Naive thymus-derived CD4-positive, alpha-beta T cell (primary cell): Measurements from ENCODE around the gene TPI1. TPM values are rescaled to one million over a fixed set of nuclear protein-coding genes. Genes with fewer than 3 reads are reported as not detected.

ENCODE experiments used
- ATAC-seq: fragments of 150-1000 bp; cut with Tn5 transposase; 2 replicates; pipeline ENCODE4 v1.10.0; 2021; ENCODE audit warnings: mild to moderate bottlenecking, moderate library complexity
- CTCF ChIA-PET: fragments of 350-600 bp; sonication (Branson Sonifier 250); formaldehyde crosslinking; loops from one replicate; lab custom pipeline; 2021; ENCODE audit warnings: antibody characterized with exemption; lab: Charles Lee
- POLR2A ChIA-PET: fragments of 350-600 bp; sonication (Branson Sonifier 250); formaldehyde crosslinking; loops from one replicate; lab custom pipeline; 2021; ENCODE audit warnings: antibody characterized with exemption, inconsistent platforms; lab: Charles Lee
- DNase-seq, 9 donors: peaks; one replicate each; pipeline versions ENCODE4 v3.0.0 to v3.0.0-alpha.2; 2020 to 2022; ENCODE audit warnings: mixed read lengths in 1 of 9
- H3K27ac ChIP-seq: one replicate; pipeline ENCODE4 v1.7.0; 2013; ENCODE audit warnings: mild to moderate bottlenecking, low read depth, low read length, moderate library complexity
- H3K27me3 ChIP-seq, 2 donors: one replicate each; pipeline ENCODE4 v1.7.0; 2013; ENCODE audit warnings: low read length in 2 of 2, mild to moderate bottlenecking in 2 of 2, moderate library complexity in 2 of 2; ENCODE audit not compliant: control insufficient read depth in 2 of 2, insufficient read depth in 2 of 2
- H3K36me3 ChIP-seq, 3 experiments: 1 replicate in 2 of 3; 2 replicates in 1 of 3; pipeline ENCODE4 v1.7.0; 2013; ENCODE audit warnings: low read length in 3 of 3, mild to moderate bottlenecking in 3 of 3, moderate library complexity in 1 of 3; ENCODE audit not compliant: insufficient read depth in 3 of 3, control insufficient read depth in 2 of 3
- H3K4me1 ChIP-seq, 2 donors: one replicate each; pipeline ENCODE4 v1.7.0; 2013; ENCODE audit warnings: low read length in 2 of 2, mild to moderate bottlenecking in 2 of 2, moderate library complexity in 1 of 2; ENCODE audit not compliant: control insufficient read depth in 2 of 2, insufficient read depth in 2 of 2
- H3K4me3 ChIP-seq: 2 replicates; pipeline ENCODE4 v1.7.0; 2013; ENCODE audit warnings: mild to moderate bottlenecking, low read length
- H3K9me3 ChIP-seq, 3 experiments: 1 replicate in 2 of 3; 2 replicates in 1 of 3; pipeline ENCODE4 v1.7.0; 2013; ENCODE audit warnings: low read length in 3 of 3; ENCODE audit not compliant: control insufficient read depth in 2 of 3
- H3K27ac Mint-ChIP-seq, 9 donors: one replicate each; pipeline ENCODE4 v1.8.0; 2020 to 2022; ENCODE audit warnings: mixed read lengths in 9 of 9, mild to moderate bottlenecking in 8 of 9, moderate library complexity in 5 of 9, inconsistent platforms in 2 of 9
- H3K27me3 Mint-ChIP-seq, 5 donors: one replicate each; pipeline ENCODE4 v1.8.0; 2021 to 2022; ENCODE audit warnings: mixed read lengths in 5 of 5, mild to moderate bottlenecking in 1 of 5
- H3K36me3 Mint-ChIP-seq, 5 donors: one replicate each; pipeline ENCODE4 v1.8.0; 2020 to 2022; ENCODE audit warnings: mixed read lengths in 5 of 5, mild to moderate bottlenecking in 3 of 5, inconsistent platforms in 1 of 5
- H3K4me1 Mint-ChIP-seq, 7 donors: one replicate each; pipeline ENCODE4 v1.8.0; 2020 to 2022; ENCODE audit warnings: mixed read lengths in 7 of 7, mild to moderate bottlenecking in 3 of 7, inconsistent platforms in 1 of 7
- H3K4me3 Mint-ChIP-seq, 10 donors: one replicate each; pipeline ENCODE4 v1.8.0; 2020 to 2022; ENCODE audit warnings: mild to moderate bottlenecking in 10 of 10, mixed read lengths in 10 of 10, moderate library complexity in 6 of 10, inconsistent platforms in 2 of 10
- H3K9me3 Mint-ChIP-seq, 11 donors: one replicate each; pipeline ENCODE4 v1.8.0; 2020 to 2022; ENCODE audit warnings: mixed read lengths in 11 of 11, mild to moderate bottlenecking in 4 of 11, inconsistent platforms in 1 of 11, moderate library complexity in 1 of 11
- intact Hi-C, 2 donors: fragments of 100-400 bp; cut with micrococcal nuclease; formaldehyde crosslinking; loops; one replicate each; pipeline ENCODE4 v1.15.1; 2023
- polyA plus RNA-seq, 2 donors: library from polyadenylated mRNA; unstranded; fragments of 300-500 nt; fragmentation: Illumina TruSeq; gene quantifications; one replicate each; pipeline ENCODE4 v1.2.3, GENCODE V29; 2021
- total RNA-seq, 6 experiments: library from RNA in 5 of 6; stranded (reverse) in 5 of 6; gene quantifications; 1 replicate in 5 of 6; 2 replicates in 1 of 6; pipeline ENCODE4 v1.2.3 and lab custom pipeline; 2021 to 2026

The TPI1 gene
- total and polyA plus RNA-seq, 7 experiments from 2014 or later: 89.7 to 1,293 (median 163) TPM

DNA sequence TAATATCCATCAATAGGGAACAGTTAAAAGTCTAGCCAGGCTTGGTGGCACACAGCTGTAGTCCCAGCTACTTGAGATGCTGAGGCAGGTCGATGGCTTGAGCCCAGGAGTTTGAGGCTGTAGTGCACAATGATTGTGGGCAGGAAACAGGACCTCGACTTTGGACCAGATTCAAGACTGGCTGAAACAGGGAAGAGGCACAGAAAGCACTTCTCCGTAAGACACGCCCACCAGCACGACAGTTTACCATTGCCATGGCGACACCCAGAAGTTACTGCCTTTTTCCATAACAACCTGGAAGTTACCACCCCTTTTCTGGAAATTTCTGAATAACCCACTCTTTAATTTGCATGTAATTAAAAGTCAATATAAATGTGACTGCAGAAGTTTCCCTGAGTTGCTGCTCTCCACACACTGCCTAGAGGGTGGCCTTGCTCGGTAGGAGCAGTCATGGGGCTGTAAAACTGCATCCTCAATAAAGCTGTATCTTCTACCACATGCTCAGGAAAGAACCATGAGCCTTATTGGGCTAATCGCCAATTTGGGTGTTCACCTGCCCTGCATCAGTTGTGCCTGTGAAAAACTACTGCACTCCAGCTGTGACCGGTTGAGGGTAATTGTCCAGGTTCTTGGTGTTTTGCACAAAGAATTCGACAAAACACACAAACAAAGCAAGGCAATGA lies 32.6 kb downstream of the TPI1 start:
- ATAC-seq (no peak), DNase-seq (no peak)
- ChIA-PET POLR2A (interaction anchor here (1.9 kb wide), 1 partner anchor 9 kb away, joined by 8 read pairs; no protein-coding TSS in a partner anchor), CTCF (no interaction called here)
- intact Hi-C loops: loop anchor here in 1 of 2 donors (5.0 kb wide), 1 partner anchor 343 kb away; the partner anchor contains the start of gene IFFO1
- Histone ChIP-seq H3K4me3 (no peak overlapping the region), H3K27ac (no peak overlapping the region), H3K36me3 (no peaks in the 10 kb centered on the region), H3K4me1 (peaks cover 8 to 11% of the 10 kb centered on the region in 2 donors), H3K27me3 (no peaks in the 10 kb centered on the region), H3K9me3 (no peaks in the 10 kb centered on the region)
- H3K27ac Mint-ChIP-seq: no peak overlapping the region
- peak overlapping the region in 1 of 10 donors; percentile 37 for H3K4me3 Mint-ChIP-seq
- H3K36me3 Mint-ChIP-seq: no peaks in the 10 kb centered on the region
- peaks cover 0 to 3% (median 0%) of the 10 kb centered on the region in 5 donors for H3K27me3 Mint-ChIP-seq
- peaks cover 0 to 13% (median 5%) of the 10 kb centered on the region in 7 donors for H3K4me1 Mint-ChIP-seq
- H3K9me3 Mint-ChIP-seq: no peaks in the 10 kb centered on the region

DNA sequence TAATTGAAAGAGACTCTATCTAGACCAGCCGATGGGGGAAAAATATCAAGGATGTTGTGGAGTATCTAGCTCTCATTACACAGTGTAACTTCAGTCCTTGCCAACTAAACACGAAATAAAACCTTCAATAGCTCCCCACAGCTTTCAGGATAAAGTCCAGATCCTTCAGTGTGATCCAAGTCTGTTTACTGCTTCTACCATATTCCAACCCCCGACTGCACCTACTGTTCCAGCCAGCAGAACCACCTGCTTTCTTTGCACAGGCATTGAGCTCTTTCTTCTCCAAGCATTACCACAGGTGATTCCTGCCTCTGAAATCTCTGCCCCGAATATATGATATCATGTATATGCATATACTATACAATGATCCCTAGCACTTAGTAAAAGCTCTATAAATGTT lies 35.1 kb downstream of the TPI1 start:
- Mint-ChIP-seq H3K27me3 (no peaks in the 10 kb centered on the region), H3K9me3 (no peaks in the 10 kb centered on the region), H3K4me3 (no peak overlapping the region), H3K27ac (no peak overlapping the region), H3K4me1 (peaks cover 0 to 13% (median 5%) of the 10 kb centered on the region in 7 donors), H3K36me3 (no peaks in the 10 kb centered on the region)
- Histone ChIP-seq H3K36me3 (no peaks in the 10 kb centered on the region), H3K27ac (no peak overlapping the region), H3K9me3 (no peaks in the 10 kb centered on the region), H3K4me3 (no peak overlapping the region), H3K4me1 (peaks cover 14 to 17% of the 10 kb centered on the region in 2 donors), H3K27me3 (no peaks in the 10 kb centered on the region)
- CTCF ChIA-PET: interaction anchor here (1.1 to 2.1 kb wide), 2 partner anchors 11 to 68 kb away, joined by 5 to 6 read pairs; no protein-coding TSS in a partner anchor
- ATAC-seq: no peak
- intact Hi-C loops: loop anchor here in 1 of 2 donors (5.0 kb wide), 1 partner anchor 345 kb away; the partner anchor contains the start of gene IFFO1
- DNase-seq: no peak
- POLR2A ChIA-PET: interaction anchor here (0.7 to 3.8 kb wide), 4 partner anchors 11 to 29 kb away, joined by 3 to 20 read pairs (median 7); partner anchors contain the start of genes ENO2 and SPSB2

DNA sequence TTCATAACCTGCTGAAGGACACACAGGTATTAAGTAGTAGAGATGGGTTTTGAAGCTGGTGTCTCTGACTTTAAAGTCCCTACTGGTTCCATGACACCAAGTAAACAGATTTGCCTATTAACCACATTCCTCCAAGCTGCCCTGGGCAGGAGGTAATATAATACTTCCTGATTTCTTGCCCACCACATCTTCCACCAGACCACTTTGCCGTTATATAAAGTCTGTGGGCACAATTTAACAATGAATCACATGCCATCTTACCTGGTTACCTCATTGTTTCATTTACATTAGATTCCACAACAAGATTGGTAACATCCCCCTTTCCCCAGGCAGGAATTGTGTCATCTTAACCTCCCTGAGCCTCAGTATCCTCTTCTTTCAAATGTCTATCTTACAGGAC lies 36.4 kb downstream of the TPI1 start:
- no peaks in the 10 kb centered on the region for H3K36me3 ChIP-seq
- H3K27ac ChIP-seq: peak overlapping the region; percentile 93
- CTCF ChIA-PET: interaction anchor here (0.6 to 2.1 kb wide), 2 partner anchors 69 to 768 kb away, joined by 5 read pairs; no protein-coding TSS in a partner anchor
- H3K27ac Mint-ChIP-seq: peak overlapping the region in 1 of 9 donors; percentile 78
- H3K4me1 ChIP-seq: peaks cover 14 to 17% of the 10 kb centered on the region in 2 donors
- H3K4me1 Mint-ChIP-seq: peaks cover 0 to 13% (median 5%) of the 10 kb centered on the region in 7 donors
- peaks cover 0 to 3% (median 0%) of the 10 kb centered on the region in 11 donors for H3K9me3 Mint-ChIP-seq
- ATAC-seq: no peak
- intact Hi-C loops: loop anchor here (1.0 to 5.0 kb wide), 8 partner anchors 11 to 346 kb away; partner anchors contain the start of genes ENO2 (in 2 of the 2), SPSB2 (in 2 of the 2), USP5 (in 2 of the 2) and IFFO1 (in 1 of the 2)
- no peaks in the 10 kb centered on the region for H3K9me3 ChIP-seq
- H3K36me3 Mint-ChIP-seq: peaks cover 0 to 5% (median 0%) of the 10 kb centered on the region in 5 donors
- H3K27me3 Mint-ChIP-seq: no peaks in the 10 kb centered on the region
- H3K27me3 ChIP-seq: no peaks in the 10 kb centered on the region
- POLR2A ChIA-PET: interaction anchor here (1.1 to 3.8 kb wide), 3 partner anchors 10 to 31 kb away, joined by 3 to 20 read pairs (median 17); partner anchors contain the start of genes ENO2 and SPSB2
- no peak for DNase-seq
- H3K4me3 Mint-ChIP-seq: peak overlapping the region in 1 of 10 donors; percentile 8
- H3K4me3 ChIP-seq: no peak overlapping the region

DNA sequence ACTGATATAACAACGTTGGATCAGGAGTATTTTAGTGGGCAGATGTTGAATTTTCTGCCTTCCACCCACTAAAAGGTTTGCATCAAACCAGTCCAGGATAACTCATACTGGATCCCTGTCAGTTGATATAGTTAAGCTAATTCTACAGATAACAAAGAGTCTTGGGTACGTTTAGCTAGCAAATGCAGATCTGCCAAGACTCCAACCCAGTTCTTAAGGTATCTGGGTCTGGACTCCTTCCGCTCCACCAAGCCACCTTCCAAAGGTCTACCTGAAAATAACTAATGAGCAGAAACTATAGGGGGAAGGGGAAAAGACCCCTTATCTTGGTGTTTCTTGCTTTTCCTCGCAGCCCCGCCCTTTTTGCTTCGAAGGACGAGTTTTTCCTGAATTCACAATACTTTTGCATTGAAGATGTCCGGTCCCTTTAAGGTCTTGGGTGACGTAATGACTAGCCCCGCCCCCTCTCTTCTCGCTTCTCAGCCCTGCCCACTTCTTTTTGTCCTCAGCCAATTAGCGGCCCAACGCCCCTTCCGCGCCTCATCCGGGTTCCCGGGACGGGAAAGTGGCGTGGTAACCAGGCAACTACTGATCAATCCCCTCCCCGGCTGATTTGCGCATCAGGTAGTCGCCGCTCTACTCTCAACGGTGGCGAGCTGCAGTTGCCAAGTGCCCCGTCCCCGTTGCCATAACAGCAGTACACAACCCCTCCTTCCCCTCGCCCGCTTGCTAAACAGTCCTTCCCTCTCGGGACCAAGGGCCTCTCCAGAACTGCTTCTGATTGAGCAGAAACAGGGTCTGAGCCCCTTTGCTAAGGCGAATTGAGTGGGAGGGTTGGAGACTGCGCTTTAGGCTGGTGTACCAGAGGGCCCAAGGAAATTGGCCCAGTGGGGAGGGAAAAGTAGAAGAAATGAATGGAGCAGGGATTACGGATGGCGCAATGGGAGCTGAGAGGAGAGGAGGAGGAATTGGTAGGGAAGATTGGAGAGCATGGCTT lies 37.2 kb downstream of the TPI1 start, which contains the start of gene LRRC23:
TSS of gene LRRC23 (plus strand) at position 543 of the 997 bp plus-strand sequence. CDS start 812 bp downstream, outside the sequence.
- H3K4me3 Mint-ChIP-seq: peak within 1 kb of the TSS in 1 of 10 donors; percentile 8
- CTCF ChIA-PET: interaction anchor here (0.6 to 3.6 kb wide), 4 partner anchors 20 to 768 kb away, joined by 3 to 16 read pairs (median 7); partner anchors contain the start of gene SPSB2
- peak; percentile 89 to 98 (median 95) for DNase-seq
- peak within 1 kb of the TSS; percentile 93 for H3K27ac ChIP-seq
- H3K4me3 ChIP-seq: peak within 1 kb of the TSS; percentile 75
- no peaks in the 10 kb centered on the region for H3K36me3 ChIP-seq
- H3K27me3 ChIP-seq: no peaks in the 10 kb centered on the region
- H3K27me3 Mint-ChIP-seq: no peaks in the 10 kb centered on the region
- peaks cover 0 to 3% (median 0%) of the 10 kb centered on the region in 11 donors for H3K9me3 Mint-ChIP-seq
- ATAC-seq: peak; percentile 98
- H3K27ac Mint-ChIP-seq: peak within 1 kb of the TSS in 1 of 9 donors; percentile 78
- POLR2A ChIA-PET: interaction anchor here (0.6 to 3.8 kb wide), 11 partner anchors 9 to 64 kb away, joined by 3 to 20 read pairs (median 4); partner anchors contain the start of genes C12orf57, ENO2, RNU7-1 and SPSB2
- peaks cover 0 to 10% (median 3%) of the 10 kb centered on the region in 7 donors for H3K4me1 Mint-ChIP-seq
- H3K36me3 Mint-ChIP-seq: peaks cover 0 to 5% (median 0%) of the 10 kb centered on the region in 5 donors
- intact Hi-C loops: loop anchor here (1.0 to 5.0 kb wide), 8 partner anchors 10 to 347 kb away; partner anchors contain the start of genes ENO2 (in 2 of the 2), SPSB2 (in 2 of the 2), USP5 (in 2 of the 2) and IFFO1 (in 1 of the 2)
- H3K4me1 ChIP-seq: peaks cover 14 to 17% of the 10 kb centered on the region in 2 donors
- H3K9me3 ChIP-seq: no peaks in the 10 kb centered on the region

DNA sequence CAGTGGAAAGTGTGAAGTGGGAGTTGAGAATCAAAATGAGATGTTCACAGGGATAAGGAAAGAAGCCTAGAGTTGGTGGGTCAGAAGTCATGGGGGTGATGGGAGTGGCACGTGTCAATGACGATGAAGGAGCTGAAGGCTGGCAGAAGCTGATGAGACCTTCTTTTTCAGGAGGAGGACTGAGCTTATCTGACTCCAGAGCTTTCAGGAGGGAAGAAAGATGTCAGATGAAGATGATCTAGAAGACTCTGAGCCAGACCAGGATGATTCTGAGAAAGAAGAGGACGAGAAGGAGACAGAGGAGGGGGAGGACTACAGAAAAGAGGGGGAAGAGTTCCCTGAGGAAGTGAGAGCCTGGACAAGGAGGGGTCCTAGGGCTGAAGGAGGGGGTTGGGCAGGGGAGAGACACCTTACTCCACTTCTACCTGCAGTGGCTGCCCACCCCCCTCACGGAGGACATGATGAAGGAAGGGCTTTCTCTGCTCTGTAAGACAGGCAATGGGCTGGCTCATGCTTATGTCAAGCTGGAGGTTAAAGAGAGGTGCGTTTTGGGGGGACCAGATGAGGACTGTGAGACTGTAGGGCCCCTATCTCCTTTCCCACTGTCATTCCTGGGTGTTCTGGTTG lies 38.2 kb downstream of the TPI1 start:
- Histone ChIP-seq H3K27me3 (no peaks in the 10 kb centered on the region), H3K9me3 (no peaks in the 10 kb centered on the region), H3K4me3 (peak overlapping the region; percentile 75), H3K36me3 (no peaks in the 10 kb centered on the region), H3K4me1 (peaks cover 14 to 17% of the 10 kb centered on the region in 2 donors), H3K27ac (peak overlapping the region; percentile 93)
- Mint-ChIP-seq H3K27ac (no peak overlapping the region), H3K4me1 (peaks cover 0 to 4% (median 0%) of the 10 kb centered on the region in 7 donors), H3K27me3 (no peaks in the 10 kb centered on the region), H3K4me3 (no peak overlapping the region), H3K36me3 (peaks cover 0 to 5% (median 0%) of the 10 kb centered on the region in 5 donors), H3K9me3 (peaks cover 0 to 3% (median 0%) of the 10 kb centered on the region in 11 donors)
- DNase-seq (no peak), ATAC-seq (no peak)
- CTCF ChIA-PET: interaction anchor here (0.8 to 3.6 kb wide), 3 partner anchors 19 to 34 kb away, joined by 4 to 16 read pairs (median 9); partner anchors contain the start of gene SPSB2
- POLR2A ChIA-PET: interaction anchor here (0.6 to 3.8 kb wide), 14 partner anchors 8 to 63 kb away, joined by 3 to 20 read pairs (median 4); partner anchors contain the start of genes C12orf57, ENO2, RNU7-1 and SPSB2
- intact Hi-C loops: no loop called here
